PC-3 (cell line): ENCODE data around the gene WDR46.

ENCODE experiments used
- EZH2 ChIP-seq: fragments of 300-600 bp; sonication (generic); IDR thresholded peaks from one replicate; pipeline ENCODE4 v1.6.1; 2017; ENCODE audit warnings: antibody characterized with exemption, mild to moderate bottlenecking, low read length; ENCODE audit not compliant: unreplicated experiment
- EZH2phosphoT487 ChIP-seq: fragments of 300-600 bp; sonication (generic); IDR thresholded peaks from 2 replicates; pipeline ENCODE4 v1.6.1; 2018; ENCODE audit warnings: mild to moderate bottlenecking, antibody characterized with exemption, low read length, borderline replicate concordance
- TF ChIP-seq, protein P1 (sequence below): fragments of 300-600 bp; sonication (generic); conservative IDR thresholded peaks from 2 replicates; pipeline ENCODE4 v1.5.1; 2017; ENCODE audit warnings: antibody characterized with exemption, low read depth, mild to moderate bottlenecking, low read length

DNA sequence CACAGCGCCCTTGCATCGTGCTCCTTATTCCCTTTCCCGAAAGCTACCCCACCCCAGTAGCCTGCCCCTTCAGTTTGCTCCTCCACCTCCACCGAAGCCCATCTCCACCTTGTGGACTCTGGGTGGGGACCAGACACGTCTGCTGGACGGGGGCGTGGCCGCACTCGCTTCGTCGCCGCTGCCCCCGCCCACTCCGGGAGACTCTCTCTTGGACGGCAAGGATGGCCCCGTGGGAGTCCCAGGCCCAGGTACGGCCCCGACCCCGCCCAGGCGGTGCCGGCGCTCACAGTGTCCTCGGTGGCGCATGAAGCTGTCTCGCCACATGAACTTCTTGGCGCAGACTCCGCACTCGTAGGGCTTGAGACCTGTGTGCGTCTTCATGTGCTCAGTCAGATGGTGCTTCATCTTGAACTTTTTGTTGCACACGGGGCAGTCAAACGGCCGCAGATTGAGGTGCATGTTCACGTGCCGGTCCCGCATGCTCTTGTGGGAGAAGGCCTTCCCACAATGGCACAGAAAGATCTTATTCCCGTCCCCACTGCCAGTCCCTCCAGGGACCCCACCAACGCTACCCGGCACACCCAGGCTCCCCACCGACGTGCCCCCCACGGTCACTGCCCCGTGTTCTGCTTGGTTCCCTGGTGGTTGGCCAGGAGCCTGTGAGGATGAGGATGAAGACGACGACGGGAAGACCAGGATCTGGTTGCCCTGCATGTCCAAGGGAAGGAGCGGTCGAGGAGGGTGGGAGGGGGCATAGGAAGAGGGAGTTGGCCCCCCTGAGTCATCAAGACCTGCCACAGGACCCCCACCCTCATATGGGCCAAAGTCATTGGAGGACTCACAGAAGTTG is 26.1 kb upstream of the WDR46 start:
- TF ChIP-seq, protein P1, sequence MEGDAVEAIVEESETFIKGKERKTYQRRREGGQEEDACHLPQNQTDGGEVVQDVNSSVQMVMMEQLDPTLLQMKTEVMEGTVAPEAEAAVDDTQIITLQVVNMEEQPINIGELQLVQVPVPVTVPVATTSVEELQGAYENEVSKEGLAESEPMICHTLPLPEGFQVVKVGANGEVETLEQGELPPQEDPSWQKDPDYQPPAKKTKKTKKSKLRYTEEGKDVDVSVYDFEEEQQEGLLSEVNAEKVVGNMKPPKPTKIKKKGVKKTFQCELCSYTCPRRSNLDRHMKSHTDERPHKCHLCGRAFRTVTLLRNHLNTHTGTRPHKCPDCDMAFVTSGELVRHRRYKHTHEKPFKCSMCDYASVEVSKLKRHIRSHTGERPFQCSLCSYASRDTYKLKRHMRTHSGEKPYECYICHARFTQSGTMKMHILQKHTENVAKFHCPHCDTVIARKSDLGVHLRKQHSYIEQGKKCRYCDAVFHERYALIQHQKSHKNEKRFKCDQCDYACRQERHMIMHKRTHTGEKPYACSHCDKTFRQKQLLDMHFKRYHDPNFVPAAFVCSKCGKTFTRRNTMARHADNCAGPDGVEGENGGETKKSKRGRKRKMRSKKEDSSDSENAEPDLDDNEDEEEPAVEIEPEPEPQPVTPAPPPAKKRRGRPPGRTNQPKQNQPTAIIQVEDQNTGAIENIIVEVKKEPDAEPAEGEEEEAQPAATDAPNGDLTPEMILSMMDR = no peak
- TF ChIP-seq EZH2 = no peak
- TF ChIP-seq EZH2phosphoT487 = no peak
